ENCODE data around the gene LEMD3.
"Not testable (repeated sequence)": the region's sequence is repeated elsewhere in the genome, so short reads cannot be mapped to it uniquely, and the experiment has no call there.

GRCh38 chr12:65285532-65285931, 116.1 kb downstream of the LEMD3 start:
- TF ChIP-seq CTCF, POLR2A (IDR thresholded peaks at IDR 0.05): not testable (repeated sequence)

All from Peyer's patch (tissue), 4 donors.